ENCODE results near the gene IBA57.
A peak's percentile ranks its signal among the peaks of the same experiment; 100 is the strongest.
"Not testable (repeated sequence)": the region's sequence is repeated elsewhere in the genome, so short reads cannot be mapped to it uniquely, and the experiment has no call there.

IBA57 gene

GRCh38 chr1:228212966-228213844, 47.6 kb downstream of the IBA57 start:
- DNase-seq (ENCODE audit: low read depth), result peak; percentile 86

GRCh38 chr1:228213917-228214808, 48.6 kb downstream of the IBA57 start:
- DNase-seq (ENCODE audit: low read depth), result no peak

- no peak for DNase-seq (ENCODE audit: low read depth)
These were observed 49.5 kb downstream of the IBA57 start for GRCh38 chr1:228214921-228215662.

- DNase-seq (ENCODE audit: low read depth), result no peak
These were observed 50.1 kb downstream of the IBA57 start for GRCh38 chr1:228215663-228216116.

GRCh38 chr1:228216371-228217320, 51.0 kb downstream of the IBA57 start:
- no peak for DNase-seq (ENCODE audit: low read depth)

- no peak for DNase-seq (ENCODE audit: low read depth)
These were observed 52.1 kb downstream of the IBA57 start for GRCh38 chr1:228217551-228218344.

GRCh38 chr1:228218513-228219244, 53.1 kb downstream of the IBA57 start:
- DNase-seq (ENCODE audit: low read depth), result no peak

- no peak for DNase-seq (ENCODE audit: low read depth)
These were observed 53.8 kb downstream of the IBA57 start for GRCh38 chr1:228219245-228219961.

GRCh38 chr1:228219962-228220780, 54.6 kb downstream of the IBA57 start:
- DNase-seq (ENCODE audit: low read depth), result no peak

- not testable (repeated sequence) for DNase-seq (ENCODE audit: low read depth)
These were observed 55.5 kb downstream of the IBA57 start for GRCh38 chr1:228221097-228221496.

- no peak for DNase-seq (ENCODE audit: low read depth)
These were observed 56.9 kb downstream of the IBA57 start for GRCh38 chr1:228222548-228222947.

- no peak for DNase-seq (ENCODE audit: low read depth)
These were observed 58.9 kb downstream of the IBA57 start for GRCh38 chr1:228224198-228225164.

GRCh38 chr1:228225165-228225710, 59.6 kb downstream of the IBA57 start:
- DNase-seq (ENCODE audit: low read depth), result no peak

GRCh38 chr1:228225740-228226139, 60.1 kb downstream of the IBA57 start:
- no peak for DNase-seq (ENCODE audit: low read depth)

- DNase-seq (ENCODE audit: low read depth), result no peak
These were observed 60.7 kb downstream of the IBA57 start for GRCh38 chr1:228226141-228226874.
